ENCODE data around the gene LYPLA2.
"Not testable (repeated sequence)": the region's sequence is repeated elsewhere in the genome, so short reads cannot be mapped to it uniquely, and the experiment has no call there.

Gene LYPLA2

GRCh38 chr1:23779826-23780371 lies 11.0 kb upstream of the LYPLA2 start:
- no peak for DNase-seq

- not testable (repeated sequence) for DNase-seq
Observed at GRCh38 chr1:23783141-23783540, 7.8 kb upstream of the LYPLA2 start.

- DNase-seq, result no peak
Observed at GRCh38 chr1:23784846-23785245, 6.1 kb upstream of the LYPLA2 start.

GRCh38 chr1:23787701-23788100 lies 3.2 kb upstream of the LYPLA2 start:
- DNase-seq, result no peak

- no peak for DNase-seq
Observed at GRCh38 chr1:23788695-23789094, 2.2 kb upstream of the LYPLA2 start.

GRCh38 chr1:23791516-23792047 lies 637 bp downstream of the LYPLA2 start:
- no peak for DNase-seq

- no peak for DNase-seq
Observed at GRCh38 chr1:23792151-23792945, 1.4 kb downstream of the LYPLA2 start.

- DNase-seq, result no peak
Observed at GRCh38 chr1:23793018-23793781, 2.3 kb downstream of the LYPLA2 start.

GRCh38 chr1:23793861-23794731 lies 3.2 kb downstream of the LYPLA2 start:
- no peak for DNase-seq

- not testable (repeated sequence) for DNase-seq
Observed at GRCh38 chr1:23794732-23795182, 3.8 kb downstream of the LYPLA2 start.

GRCh38 chr1:23795676-23796465 lies 4.9 kb downstream of the LYPLA2 start:
- no peak for DNase-seq

- no peak for DNase-seq
Observed at GRCh38 chr1:23796466-23797271, 5.7 kb downstream of the LYPLA2 start.

GRCh38 chr1:23797478-23798448 lies 6.8 kb downstream of the LYPLA2 start:
- DNase-seq, result no peak

- no peak for DNase-seq
Observed at GRCh38 chr1:23798662-23799142, 7.8 kb downstream of the LYPLA2 start.

- no peak for DNase-seq
Observed at GRCh38 chr1:23799255-23799569, 8.3 kb downstream of the LYPLA2 start.

GRCh38 chr1:23799570-23800399 lies 8.8 kb downstream of the LYPLA2 start:
- DNase-seq, result no peak

- peak; percentile 62 for DNase-seq
Observed at GRCh38 chr1:23800400-23801337, 9.7 kb downstream of the LYPLA2 start, which contains the start of gene GALE. TSS of gene GALE (minus strand) at chr1:23800754. CDS start at chr1:23799007, 1,747 bp downstream.
